Islet precursor cell (in vitro differentiated cells): Measurements from ENCODE around the gene ELOA2.
"Not testable (repeated sequence)": the region's sequence is repeated elsewhere in the genome, so short reads cannot be mapped to it uniquely, and the experiment has no call there.

Experiments used
- DNase-seq: peaks from one replicate; pipeline ENCODE4 v3.0.0-alpha.2; 2018

The ELOA2 gene

GRCh38 chr18:47019870-47020269 lies 15.6 kb downstream of the ELOA2 start:
- not testable (repeated sequence) for DNase-seq
